Peyer's patch (tissue), 4 donors: ENCODE measurements around the gene LMX1B.

ENCODE experiments used
- POLR2A ChIP-seq, 2 donors: fragments of 450-650 bp; IDR thresholded peaks; one replicate each; pipeline ENCODE4 v1.5.1; 2017; ENCODE audit warnings: antibody characterized with exemption in 2 of 2, mild to moderate bottlenecking in 2 of 2, moderate library complexity in 2 of 2
- TF ChIP-seq, protein P1 (sequence below), 6 experiments: fragments of 450-650 bp in 4 of 6; fragments of 200-600 bp in 2 of 6; sonication (generic) in 1 of 6; IDR thresholded peaks; one replicate each; pipeline ENCODE4 v1.5.1; 2017 to 2019; ENCODE audit warnings: antibody characterized with exemption in 6 of 6, mild to moderate bottlenecking in 3 of 6, moderate library complexity in 1 of 6

GRCh38 chr9:126606483-126606870, 7.3 kb upstream of the LMX1B start:
- TF ChIP-seq, protein P1, sequence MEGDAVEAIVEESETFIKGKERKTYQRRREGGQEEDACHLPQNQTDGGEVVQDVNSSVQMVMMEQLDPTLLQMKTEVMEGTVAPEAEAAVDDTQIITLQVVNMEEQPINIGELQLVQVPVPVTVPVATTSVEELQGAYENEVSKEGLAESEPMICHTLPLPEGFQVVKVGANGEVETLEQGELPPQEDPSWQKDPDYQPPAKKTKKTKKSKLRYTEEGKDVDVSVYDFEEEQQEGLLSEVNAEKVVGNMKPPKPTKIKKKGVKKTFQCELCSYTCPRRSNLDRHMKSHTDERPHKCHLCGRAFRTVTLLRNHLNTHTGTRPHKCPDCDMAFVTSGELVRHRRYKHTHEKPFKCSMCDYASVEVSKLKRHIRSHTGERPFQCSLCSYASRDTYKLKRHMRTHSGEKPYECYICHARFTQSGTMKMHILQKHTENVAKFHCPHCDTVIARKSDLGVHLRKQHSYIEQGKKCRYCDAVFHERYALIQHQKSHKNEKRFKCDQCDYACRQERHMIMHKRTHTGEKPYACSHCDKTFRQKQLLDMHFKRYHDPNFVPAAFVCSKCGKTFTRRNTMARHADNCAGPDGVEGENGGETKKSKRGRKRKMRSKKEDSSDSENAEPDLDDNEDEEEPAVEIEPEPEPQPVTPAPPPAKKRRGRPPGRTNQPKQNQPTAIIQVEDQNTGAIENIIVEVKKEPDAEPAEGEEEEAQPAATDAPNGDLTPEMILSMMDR (IDR thresholded peaks at IDR 0.05): no peak
- no peak for TF ChIP-seq POLR2A (IDR thresholded peaks at IDR 0.05)
